Pulmonary artery endothelial cell (primary cell): ENCODE results near the gene MAVS. TPM values are rescaled to one million over a fixed set of nuclear protein-coding genes. Genes with fewer than 3 reads are reported as not detected.
"Not testable (repeated sequence)": the region's sequence is repeated elsewhere in the genome, so short reads cannot be mapped to it uniquely, and the experiment has no call there.

ENCODE experiments used
- DNase-seq: peaks from one replicate; pipeline ENCODE4 v3.0.0-alpha.2; 2011; ENCODE audit warnings: low read depth, low spot score
- total RNA-seq: library from RNA; depleted of rRNA; stranded (reverse); fragments of >200 nt; gene quantifications from 2 replicates; pipeline ENCODE4 v1.2.3, GENCODE V29; 2014

The MAVS gene
- total RNA-seq, 1 donor from 2014 or later = 17.5 TPM

GRCh38 chr20:3885715-3886114, 39.1 kb downstream of the MAVS start:
- DNase-seq = no peak

- no peak for DNase-seq
Observed at GRCh38 chr20:3887876-3888620, 41.4 kb downstream of the MAVS start.

- peak; percentile 97 for DNase-seq
Observed at GRCh38 chr20:3888622-3889488, 42.2 kb downstream of the MAVS start, which contains the start of gene PANK2. Gene PANK2, plus strand, starts transcription at chr20:3889387.

DNA sequence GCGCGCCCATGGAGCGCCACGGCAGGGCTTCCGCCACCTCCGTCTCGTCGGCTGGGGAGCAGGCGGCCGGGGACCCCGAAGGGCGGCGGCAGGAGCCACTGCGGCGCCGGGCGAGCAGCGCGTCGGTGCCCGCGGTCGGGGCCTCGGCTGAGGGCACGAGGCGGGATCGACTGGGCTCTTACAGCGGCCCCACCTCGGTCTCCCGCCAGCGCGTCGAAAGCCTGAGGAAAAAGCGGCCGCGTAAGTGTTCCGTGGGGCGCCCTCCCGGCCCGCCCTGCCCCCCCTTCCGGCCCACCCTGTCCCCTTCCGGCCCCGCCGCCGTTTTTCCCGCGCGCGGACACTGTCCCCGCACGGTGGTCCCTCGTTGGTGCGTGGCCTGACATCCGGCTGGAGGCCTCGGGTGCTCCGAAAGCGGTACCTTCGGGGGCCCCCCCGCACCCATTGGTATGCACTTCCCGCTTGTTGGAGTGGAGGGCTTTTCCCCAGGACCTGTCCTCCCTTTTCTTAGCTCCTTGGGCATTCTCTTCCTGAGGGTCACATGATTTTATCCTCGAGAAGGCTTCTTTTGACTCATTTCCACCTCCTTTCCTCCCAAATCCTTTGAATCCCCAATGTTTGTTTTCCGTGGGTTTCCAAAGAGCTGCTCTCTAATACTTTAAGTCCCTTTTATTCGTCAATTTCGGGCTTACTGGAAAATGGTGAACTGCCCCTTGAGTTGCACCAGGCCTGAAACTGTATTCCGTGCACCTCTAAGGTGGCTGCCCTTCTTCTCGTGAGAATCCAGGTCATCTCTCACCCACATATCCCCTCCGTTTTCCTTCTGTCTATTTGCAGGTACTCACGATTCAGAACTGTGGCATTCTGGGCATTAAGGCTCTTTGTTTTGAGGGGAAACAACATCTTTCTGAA, 43.1 kb downstream of the MAVS start:
- DNase-seq = no peak

DNA sequence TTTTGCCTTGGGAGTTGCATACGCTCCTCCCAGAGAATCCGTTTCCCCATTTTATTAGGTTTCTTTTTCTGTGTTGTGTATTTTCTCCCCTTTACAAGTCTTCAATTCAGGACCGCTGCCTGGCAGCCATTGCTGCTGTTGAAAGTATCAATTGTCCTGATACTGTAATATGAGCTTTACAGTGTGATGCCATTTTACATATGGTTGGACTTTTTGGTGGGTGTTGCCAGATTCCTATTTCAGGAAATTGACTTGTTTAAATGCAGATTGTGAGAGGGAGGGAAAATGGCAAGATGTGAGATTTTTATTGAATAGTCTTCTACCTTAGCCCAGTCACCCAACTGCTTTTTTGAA, 43.7 kb downstream of the MAVS start:
- no peak for DNase-seq

GRCh38 chr20:3890999-3891929, 44.6 kb downstream of the MAVS start:
- no peak for DNase-seq

DNA sequence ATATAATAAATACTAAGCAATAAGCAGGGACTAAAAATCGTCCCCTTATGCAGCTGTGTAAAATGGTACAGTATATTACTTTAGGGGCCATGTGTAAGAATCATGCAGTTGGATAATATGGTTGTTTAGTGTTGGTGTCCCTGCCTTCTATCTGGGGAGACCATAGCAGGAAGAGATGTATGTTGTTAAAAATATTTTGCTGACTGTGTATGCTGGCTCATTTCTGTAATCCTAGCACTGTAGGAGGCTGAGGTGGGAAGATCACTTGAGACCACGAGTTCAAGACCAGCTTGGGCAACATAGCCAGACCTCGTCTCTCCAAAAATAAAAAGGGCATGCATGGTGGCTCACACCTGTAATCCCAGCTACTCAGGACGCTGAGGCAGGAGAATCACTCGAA, 48.2 kb downstream of the MAVS start:
- DNase-seq = no peak

DNA sequence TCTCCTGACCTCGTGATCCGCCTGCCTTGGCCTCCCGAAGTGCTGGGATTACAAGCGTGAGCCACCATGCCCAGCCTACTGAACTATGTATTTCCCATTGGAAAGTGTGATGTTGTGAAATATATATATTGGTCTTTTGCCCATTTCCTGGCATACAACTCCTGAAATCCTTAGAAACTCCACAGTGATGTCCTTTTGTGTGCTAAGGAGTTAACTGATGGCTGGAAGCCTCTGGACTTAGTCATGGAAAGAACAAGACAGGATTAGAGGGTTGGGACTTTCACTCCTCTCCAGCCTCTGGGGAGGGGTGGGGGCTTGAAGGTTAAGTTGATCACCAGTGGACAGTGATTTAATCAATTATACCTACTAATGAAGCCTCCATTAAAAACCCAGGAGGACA, 49.7 kb downstream of the MAVS start:
- peak; percentile 48 for DNase-seq

DNA sequence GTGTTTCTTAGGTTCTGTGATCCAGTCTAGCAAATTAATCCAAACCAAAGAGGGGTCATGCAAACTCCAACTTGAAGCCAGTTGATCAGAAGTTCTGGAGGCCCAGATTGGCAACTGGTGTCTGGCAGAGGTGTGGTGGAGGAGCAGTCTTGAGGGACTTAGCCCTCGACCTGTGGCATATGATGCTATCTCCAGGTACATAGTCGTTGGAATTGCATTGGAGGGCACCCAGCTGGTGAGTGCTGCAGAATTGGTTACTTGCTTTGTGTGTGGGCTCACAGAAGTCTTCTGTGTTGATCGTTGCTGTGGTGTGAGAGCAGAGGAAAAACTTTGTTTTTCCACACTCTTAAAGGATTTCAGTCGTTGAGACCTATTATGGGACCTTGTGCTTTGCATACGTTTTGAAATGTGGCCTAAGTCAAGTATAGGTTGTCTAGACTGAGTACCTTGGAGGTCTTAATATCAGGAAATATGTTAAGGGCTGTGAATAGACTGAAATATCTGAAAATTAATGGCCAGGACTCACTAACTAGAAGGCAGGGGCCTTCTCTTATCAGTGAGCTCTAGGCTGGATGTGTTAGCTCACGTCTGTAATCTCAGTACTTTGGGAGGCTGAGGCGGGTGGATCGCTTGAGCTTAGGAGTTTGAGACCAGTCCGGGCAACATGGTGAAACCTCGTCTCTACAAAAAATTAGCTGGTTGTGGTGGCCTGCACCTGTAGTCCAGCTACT, 50.4 kb downstream of the MAVS start:
- no peak for DNase-seq

DNA sequence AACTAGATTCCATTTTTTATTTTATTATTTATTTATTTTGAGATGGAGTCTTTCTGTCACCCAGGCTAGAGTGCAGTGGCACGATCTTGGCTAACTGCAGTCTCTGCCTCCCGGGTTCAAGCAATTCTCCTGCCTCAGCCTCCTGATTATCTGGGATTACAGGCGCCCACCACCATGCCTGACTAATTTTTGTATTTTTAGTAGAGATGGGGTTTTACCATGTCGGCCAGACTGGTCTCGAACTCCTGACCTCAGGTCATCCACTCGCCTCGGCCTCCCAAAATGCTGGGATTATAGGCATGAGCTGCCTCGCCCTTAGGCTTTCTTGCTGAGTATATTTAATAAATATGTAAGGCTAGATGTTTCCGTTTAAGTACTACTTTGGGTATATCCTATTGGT, 51.5 kb downstream of the MAVS start:
- not testable (repeated sequence) for DNase-seq

- no peak for DNase-seq
Observed at GRCh38 chr20:3898639-3899038, 52.0 kb downstream of the MAVS start.

DNA sequence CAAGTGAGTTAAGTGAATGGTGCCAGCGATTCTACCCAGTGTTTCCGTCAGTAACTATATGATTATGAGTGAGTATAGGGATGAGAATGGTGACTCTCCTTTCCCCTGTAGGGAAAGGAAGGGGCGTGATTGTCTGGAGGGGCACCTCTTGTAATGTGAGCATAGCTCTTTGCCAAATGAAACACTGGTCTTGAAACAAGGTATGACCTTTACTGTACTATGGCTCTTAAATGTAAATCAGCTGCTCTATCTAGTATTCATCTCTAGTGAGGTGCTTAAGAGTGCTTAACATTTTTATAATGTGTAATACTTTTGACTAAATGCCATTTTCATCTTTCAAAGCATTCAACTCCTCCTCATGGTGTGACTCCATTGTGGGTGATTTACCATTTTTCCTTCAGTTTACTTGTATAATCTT, 53.6 kb downstream of the MAVS start:
- no peak for DNase-seq

DNA sequence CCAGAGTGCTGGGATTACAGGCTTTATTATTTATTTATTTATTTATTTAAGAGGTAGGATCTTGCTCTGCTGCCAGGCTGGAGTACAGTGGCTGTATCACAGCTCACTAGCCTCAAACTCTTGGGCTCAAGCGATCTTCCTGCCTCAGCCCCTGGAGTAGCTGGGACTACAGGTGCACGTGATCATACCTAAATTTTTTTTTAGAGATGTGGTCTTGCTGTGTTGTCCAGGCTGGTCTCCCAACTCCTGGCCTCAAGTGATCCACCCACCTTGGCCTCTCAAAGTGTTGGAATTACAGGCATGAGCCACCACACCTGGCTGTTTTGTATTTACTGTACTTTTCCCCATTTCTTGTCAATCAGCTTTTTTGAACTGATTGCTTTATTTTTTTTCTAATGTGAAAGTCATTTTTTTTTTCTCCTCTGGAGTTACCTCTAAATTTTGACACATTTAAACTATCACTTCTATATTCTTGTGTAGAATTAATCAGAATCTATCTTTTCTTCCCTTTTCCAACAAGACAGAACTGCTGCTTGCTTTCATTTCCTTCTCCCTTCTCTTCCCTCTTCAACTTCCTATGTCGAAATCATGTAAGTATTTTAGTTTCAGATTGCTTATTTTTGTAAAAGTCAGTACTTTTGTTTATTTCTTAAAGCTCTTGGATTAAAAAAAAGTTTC, 54.5 kb downstream of the MAVS start:
- no peak for DNase-seq

- no peak for DNase-seq
Observed at GRCh38 chr20:3901706-3902440, 55.2 kb downstream of the MAVS start.

DNA sequence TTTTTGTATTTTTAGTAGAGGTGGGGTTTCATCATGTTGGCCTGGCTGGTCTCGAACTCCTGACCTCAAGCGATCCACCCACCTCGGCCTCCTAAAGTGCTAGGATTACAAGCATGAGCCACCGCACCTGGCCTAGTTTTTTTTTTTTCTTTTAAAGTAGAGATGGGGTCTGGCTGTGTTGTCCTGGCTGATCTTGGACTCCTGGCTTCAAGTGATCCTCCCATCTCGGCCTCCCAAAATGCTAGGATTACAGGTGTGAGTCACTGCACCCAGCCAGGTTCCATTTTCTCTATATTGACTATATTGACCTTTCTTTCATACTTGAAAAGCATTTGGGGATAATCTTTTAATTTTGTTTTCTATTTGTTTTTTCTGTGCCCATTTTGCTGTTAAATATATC, 55.8 kb downstream of the MAVS start:
- no peak for DNase-seq

GRCh38 chr20:3904224-3904623, 57.6 kb downstream of the MAVS start:
- no peak for DNase-seq

DNA sequence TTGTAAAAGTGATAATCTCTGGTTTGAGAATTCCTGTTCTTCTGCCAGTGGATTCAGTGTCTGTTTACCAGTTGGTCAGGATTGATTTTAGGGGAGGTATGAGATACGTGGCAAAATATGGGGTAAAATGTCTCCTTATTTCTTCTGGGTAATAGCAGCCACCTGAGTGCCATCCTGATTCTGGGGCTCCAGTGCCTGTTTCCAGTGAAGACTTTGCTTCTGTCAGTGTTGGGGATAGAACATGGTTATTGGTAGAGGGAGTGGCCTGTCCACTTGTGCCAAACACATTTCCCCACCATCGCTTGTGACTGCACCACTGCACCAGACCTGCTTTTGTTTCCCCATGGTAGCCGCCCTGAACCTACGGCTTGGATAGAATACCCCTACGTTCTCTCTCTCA, 58.2 kb downstream of the MAVS start:
- DNase-seq = no peak
